ENCODE results near the gene LENG8. TPM values are rescaled to one million over a fixed set of nuclear protein-coding genes. Genes with fewer than 3 reads are reported as not detected.

Gene LENG8
- total RNA-seq, result 100 to 1,000 TPM in 2 of 4 donors, 10 to 100 TPM in 2; 59.1 to 286 (median 107) TPM
- polyA plus RNA-seq, result 100 to 1,000 TPM in 1 of 3 donors, 10 to 100 TPM in 2; 13.6 to 148 (median 18.0) TPM

DNA sequence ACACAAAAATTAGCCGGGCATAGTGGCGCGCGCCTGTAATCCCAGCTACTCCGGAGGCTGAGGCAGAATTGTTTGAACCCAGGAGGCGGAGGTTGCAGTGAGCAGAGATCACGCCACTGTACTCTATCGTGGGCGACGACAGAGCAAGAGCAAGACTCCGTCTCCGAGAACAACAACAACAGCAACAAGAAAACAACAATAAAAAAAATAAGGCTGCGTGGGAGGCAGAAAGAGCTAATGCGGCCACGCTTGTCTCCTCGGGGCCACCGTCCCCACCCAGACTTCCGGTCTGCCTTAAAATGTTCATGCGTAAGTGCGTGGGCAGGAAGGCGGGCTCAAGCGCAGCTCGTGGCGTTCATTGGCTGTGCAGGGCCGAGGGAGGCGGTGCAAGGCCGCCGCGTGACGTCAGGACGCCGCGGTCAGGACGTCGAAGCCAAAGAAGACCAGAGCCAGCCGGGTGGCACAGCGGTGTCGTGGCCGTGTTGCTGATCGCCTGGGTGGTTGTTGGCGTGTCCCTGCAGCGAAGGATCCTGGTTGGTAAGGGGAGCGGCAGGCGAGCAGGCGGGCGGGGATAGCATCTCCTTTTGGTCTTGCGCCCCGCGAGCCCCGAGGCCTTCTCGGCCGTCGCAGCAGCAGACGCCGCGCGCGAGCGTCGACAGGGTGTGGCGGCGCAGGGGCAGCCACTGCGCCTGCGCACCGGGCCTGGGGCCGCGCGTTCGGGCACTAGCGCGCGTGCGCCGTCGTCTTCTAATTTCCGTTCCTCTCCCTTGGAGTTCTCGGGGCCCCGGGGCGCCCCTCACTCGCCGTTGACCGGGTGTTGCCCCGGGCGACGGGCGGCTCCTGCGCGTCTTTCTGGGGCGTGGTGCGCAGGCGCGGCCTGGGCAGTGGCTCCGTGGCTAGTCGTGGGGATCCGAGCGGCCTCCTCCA lies at the start of gene LENG8:
Gene LENG8 (plus strand): TSS at position 426 of the 927 bp plus-strand sequence. CDS start 2,146 bp downstream, outside the sequence.
- intact Hi-C loops (cut with DNase I), result loop anchor here (5.0 kb wide), 1 partner anchor 582 kb away; the partner anchor contains the start of gene MYADM
- H3K27me3 ChIP-seq, result no peaks in the 10 kb centered on the region
- peaks cover 22 to 61% (median 33%) of the 10 kb centered on the region in 4 donors for H3K36me3 ChIP-seq
- H3K4me3 ChIP-seq, result peak within 1 kb of the TSS; percentile 52 to 95 (median 85)
- no peaks in the 10 kb centered on the region for H3K9me3 ChIP-seq
- WGBS, 2 donors, result 0% methylated on average over 96 of the region's 96 CpGs
- peaks cover 0 to 51% (median 41%) of the 10 kb centered on the region in 4 donors for H3K4me1 ChIP-seq
- TF ChIP-seq, protein P1, sequence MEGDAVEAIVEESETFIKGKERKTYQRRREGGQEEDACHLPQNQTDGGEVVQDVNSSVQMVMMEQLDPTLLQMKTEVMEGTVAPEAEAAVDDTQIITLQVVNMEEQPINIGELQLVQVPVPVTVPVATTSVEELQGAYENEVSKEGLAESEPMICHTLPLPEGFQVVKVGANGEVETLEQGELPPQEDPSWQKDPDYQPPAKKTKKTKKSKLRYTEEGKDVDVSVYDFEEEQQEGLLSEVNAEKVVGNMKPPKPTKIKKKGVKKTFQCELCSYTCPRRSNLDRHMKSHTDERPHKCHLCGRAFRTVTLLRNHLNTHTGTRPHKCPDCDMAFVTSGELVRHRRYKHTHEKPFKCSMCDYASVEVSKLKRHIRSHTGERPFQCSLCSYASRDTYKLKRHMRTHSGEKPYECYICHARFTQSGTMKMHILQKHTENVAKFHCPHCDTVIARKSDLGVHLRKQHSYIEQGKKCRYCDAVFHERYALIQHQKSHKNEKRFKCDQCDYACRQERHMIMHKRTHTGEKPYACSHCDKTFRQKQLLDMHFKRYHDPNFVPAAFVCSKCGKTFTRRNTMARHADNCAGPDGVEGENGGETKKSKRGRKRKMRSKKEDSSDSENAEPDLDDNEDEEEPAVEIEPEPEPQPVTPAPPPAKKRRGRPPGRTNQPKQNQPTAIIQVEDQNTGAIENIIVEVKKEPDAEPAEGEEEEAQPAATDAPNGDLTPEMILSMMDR (IDR thresholded peaks at IDR 0.05), result no peak
- peak in 2 of 4 donors; percentile 41 to 46 for TF ChIP-seq EP300 (IDR thresholded peaks at IDR 0.05)
- TF ChIP-seq POLR2AphosphoS5 (IDR thresholded peaks at IDR 0.05), result peak; percentile 99 to 100 (median 99)
- peak; percentile 92 to 97 for TF ChIP-seq POLR2A (IDR thresholded peaks at IDR 0.05)
- peak; percentile 99 for DNase-seq
- peak within 1 kb of the TSS; percentile 91 to 98 (median 95) for H3K27ac ChIP-seq

DNA sequence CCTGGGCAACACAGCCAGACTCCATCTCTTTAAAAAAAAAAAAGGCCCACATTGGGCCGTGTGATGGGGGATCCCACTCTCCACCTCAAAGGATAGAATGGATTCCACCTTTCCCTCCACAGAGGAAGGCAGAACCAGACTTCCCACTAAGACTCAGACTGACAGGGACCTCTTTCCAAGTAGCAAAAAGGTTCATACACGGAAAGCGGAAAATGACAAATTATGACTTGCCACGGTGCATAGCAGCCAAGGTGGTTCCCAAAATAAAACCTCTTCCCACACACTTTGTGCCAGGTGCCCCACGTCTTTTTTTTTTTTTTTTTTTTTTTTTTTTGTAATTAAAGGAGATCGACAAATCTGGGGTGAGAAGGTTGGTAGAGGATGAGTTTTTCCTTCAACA lies 48.1 kb upstream of the LENG8 start:
- TF ChIP-seq POLR2AphosphoS5 (IDR thresholded peaks at IDR 0.05) (no peak), EP300 (IDR thresholded peaks at IDR 0.05) (no peak)
- DNase-seq, result no peak
- intact Hi-C loops (cut with DNase I), result no loop called here
- peaks cover 0 to 3% (median 0%) of the 10 kb centered on the region in 3 donors for H3K27me3 ChIP-seq
- no peaks in the 10 kb centered on the region for H3K9me3 ChIP-seq
- no peak overlapping the region for H3K4me3 ChIP-seq
- H3K4me1 ChIP-seq, result no peaks in the 10 kb centered on the region
- H3K27ac ChIP-seq, result no peak overlapping the region
- no peaks in the 10 kb centered on the region for H3K36me3 ChIP-seq
- 71 to 89% methylated on average over 6 of the region's 6 CpGs for WGBS, 2 donors

DNA sequence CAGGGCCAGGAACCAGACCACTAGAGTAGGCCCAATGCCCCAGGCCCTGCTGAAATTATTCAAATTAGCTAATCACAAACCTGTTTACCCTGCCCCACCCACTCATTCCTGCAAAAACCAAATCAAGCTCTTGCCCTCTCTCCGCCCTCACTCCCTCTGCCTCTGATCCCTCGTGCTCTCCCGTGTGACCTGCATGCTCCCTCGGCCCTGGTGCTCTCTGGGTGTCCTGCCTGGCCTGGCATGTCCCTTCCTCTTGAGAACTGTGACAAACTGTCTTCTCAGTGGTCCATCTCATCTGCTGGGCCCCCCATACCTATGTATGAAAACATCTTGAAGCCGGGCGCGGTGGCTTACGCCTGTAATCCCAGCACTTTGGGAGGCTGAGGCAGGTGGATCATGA lies 45.9 kb upstream of the LENG8 start:
- 85 to 90% methylated on average over 8 of the region's 8 CpGs for WGBS, 2 donors
- TF ChIP-seq POLR2AphosphoS5 (IDR thresholded peaks at IDR 0.05) (no peak), EP300 (IDR thresholded peaks at IDR 0.05) (no peak), POLR2A (IDR thresholded peaks at IDR 0.05) (no peak)
- TF ChIP-seq, protein P1 (IDR thresholded peaks at IDR 0.05), result no peak
- Histone ChIP-seq H3K9me3 (no peaks in the 10 kb centered on the region), H3K36me3 (no peaks in the 10 kb centered on the region), H3K4me1 (no peaks in the 10 kb centered on the region), H3K27me3 (peaks cover 0 to 3% (median 0%) of the 10 kb centered on the region in 3 donors), H3K27ac (no peak overlapping the region), H3K4me3 (no peak overlapping the region)
- no peak for DNase-seq
- intact Hi-C loops (cut with DNase I), result no loop called here

DNA sequence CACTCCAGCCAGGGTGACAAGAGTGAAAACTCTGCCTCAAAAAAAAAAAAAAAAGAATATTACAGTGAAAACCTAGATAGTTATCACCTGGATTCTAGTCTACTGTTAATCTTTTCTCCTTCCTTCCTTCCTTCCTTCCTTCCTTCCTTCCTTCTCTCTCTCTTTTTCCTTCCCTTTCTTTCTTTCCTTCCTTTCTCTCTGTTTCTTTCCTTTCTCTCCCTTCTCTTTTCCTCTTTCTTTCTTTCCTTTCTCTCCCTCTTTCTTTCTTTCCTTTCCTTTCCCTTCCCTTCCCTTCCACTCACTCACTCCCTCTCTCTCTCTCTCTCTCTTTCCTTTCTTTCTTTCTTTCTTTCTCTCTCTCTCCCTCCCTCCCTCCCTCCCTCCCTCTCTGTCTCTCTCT lies 43.4 kb upstream of the LENG8 start:
- Histone ChIP-seq H3K4me1 (no peaks in the 10 kb centered on the region), H3K27ac (no peak overlapping the region), H3K4me3 (no peak overlapping the region), H3K9me3 (no peaks in the 10 kb centered on the region), H3K27me3 (peaks cover 0 to 4% (median 0%) of the 10 kb centered on the region in 3 donors), H3K36me3 (no peaks in the 10 kb centered on the region)
- intact Hi-C loops (cut with DNase I), result no loop called here
- DNase-seq, result no peak
- TF ChIP-seq, protein P1 (IDR thresholded peaks at IDR 0.05), result no peak
- TF ChIP-seq POLR2AphosphoS5 (IDR thresholded peaks at IDR 0.05) (no peak), EP300 (IDR thresholded peaks at IDR 0.05) (no peak), POLR2A (IDR thresholded peaks at IDR 0.05) (no peak)

DNA sequence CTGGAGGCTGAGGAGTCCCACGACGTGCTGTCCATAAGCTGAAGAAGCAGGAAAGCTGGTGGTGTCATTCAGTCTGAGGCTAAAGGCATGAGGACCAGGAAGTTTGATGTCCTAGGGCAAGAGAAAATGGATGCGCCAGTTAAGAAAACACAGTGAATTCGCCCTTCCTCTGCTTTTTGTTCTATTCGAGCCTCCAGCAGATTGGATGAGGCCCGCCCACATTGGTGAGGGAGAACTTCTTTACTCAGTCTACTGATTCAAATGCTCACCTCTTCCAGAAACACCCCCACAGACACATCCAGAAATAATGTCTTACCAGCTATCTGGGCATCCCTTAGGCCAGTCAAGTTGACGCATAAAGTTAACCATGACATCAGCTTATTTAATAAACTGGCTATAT lies 41.2 kb upstream of the LENG8 start:
- no peaks in the 10 kb centered on the region for H3K36me3 ChIP-seq
- no peak for DNase-seq
- intact Hi-C loops (cut with DNase I), result no loop called here
- no peak overlapping the region for H3K4me3 ChIP-seq
- H3K9me3 ChIP-seq, result no peaks in the 10 kb centered on the region
- H3K27ac ChIP-seq, result no peak overlapping the region
- H3K4me1 ChIP-seq, result no peaks in the 10 kb centered on the region
- TF ChIP-seq POLR2AphosphoS5 (IDR thresholded peaks at IDR 0.05), result no peak
- no peak for TF ChIP-seq EP300 (IDR thresholded peaks at IDR 0.05)
- no peak for TF ChIP-seq POLR2A (IDR thresholded peaks at IDR 0.05)
- TF ChIP-seq, protein P1 (IDR thresholded peaks at IDR 0.05), result no peak
- H3K27me3 ChIP-seq, result peaks cover 0 to 20% (median under 1%) of the 10 kb centered on the region in 3 donors
- 89 to 92% methylated on average over 7 of the region's 7 CpGs for WGBS, 2 donors
